Pancreas (tissue), 10 donors: ENCODE results near the gene LYRM2. TPM values are rescaled to one million over a fixed set of nuclear protein-coding genes. Genes with fewer than 3 reads are reported as not detected.

Experiments
- ATAC-seq, 4 donors: fragments of 200-7000 bp; cut with Tn5 transposase; one replicate each; pipeline versions ENCODE4 v1.8.0 to v1.9.1; 2020; ENCODE audit warnings: mild to moderate bottlenecking in 4 of 4, moderate library complexity in 4 of 4
- DNase-seq, 6 donors: peaks; one replicate each; pipeline ENCODE4 v3.0.0-alpha.2; 2020
- FAIRE-seq: peaks from 2 replicates; lab custom pipeline; 2012; peaks lifted over from hg19 to GRCh38; lab: Jason Lieb, UNC
- H3K27ac ChIP-seq, 4 donors: fragments of 200-600 bp; sonication (generic); 1 replicate in 3 of 4; 2 replicates in 1 of 4; pipeline versions ENCODE4 v1.5.0 to v1.8.0; 2020
- H3K27me3 ChIP-seq, 4 donors: fragments of 200-600 bp; one replicate each; pipeline ENCODE4 v1.8.0; 2021
- H3K36me3 ChIP-seq, 3 donors: fragments of 200-600 bp; sonication (generic) in 1 of 3; one replicate each; pipeline versions ENCODE4 v1.5.0 to v1.8.0; 2020 to 2021
- H3K4me1 ChIP-seq, 3 donors: fragments of 200-600 bp; one replicate each; pipeline ENCODE4 v1.8.0; 2021
- H3K4me3 ChIP-seq, 4 donors: fragments of 200-600 bp; sonication (generic) in 2 of 4; one replicate each; pipeline versions ENCODE4 v1.5.0 to v1.8.0; 2020 to 2021
- H3K9me3 ChIP-seq, 4 donors: fragments of 200-600 bp; one replicate each; pipeline ENCODE4 v1.8.0; 2021
- WGBS, 2 donors: extraction: QIAGEN DNeasy Blood & Tissue Kit; methylation state at CpG; one replicate each; pipeline ENCODE4 v1.1.7; 2013; 5-methylcytosine and 5-hydroxymethylcytosine counted together
- intact Hi-C, 3 donors: fragments of 100-400 bp; cut with DNase I; formaldehyde crosslinking; loops; one replicate each; pipeline versions ENCODE4 v1.11.1 to v1.14.2; 2022
- polyA plus RNA-seq, 2 donors: library from polyadenylated mRNA; stranded (reverse); fragments of 200-250 nt; gene quantifications; one replicate each; pipeline ENCODE4 v1.2.3, GENCODE V29; 2013
- total RNA-seq, 6 donors: library from RNA; stranded (reverse); fragmentation: NEBNext Ultra II Directional in 4 of 6; extraction: Animal tissue kit (Norgen Biotek cat#: 25700) in 4 of 6; gene quantifications; one replicate each; pipeline versions ENCODE4 v1.2.1 to v1.2.4, GENCODE V29; 2021 to 2023
- TF ChIP-seq, protein P1 (sequence below), 4 donors: fragments of 200-600 bp; sonication (generic) in 3 of 4; IDR thresholded peaks; one replicate each; pipeline versions ENCODE4 v1.5.0 to v1.8.0; 2021; ENCODE audit warnings: antibody characterized with exemption in 4 of 4
- donor health status: healthy with polysubstance abuse.
- donor health status: DM: no; HTN: no; CAD: no; lungs with moderate emphysema.
- donor health status: DM: no; HTN: no; CAD: no.
- donor health status: control.
- donor health status: control.
- donor health status: Bipolar disorder and iron deficiency.
- donor health status: DM: yes; HTN: yes; CAD: no.
- donor health status: DM: no; HTN: no; CAD: no.
- donor health status: DM: no; HTN: no; CAD: no.
- donor health status: DM: yes; HTN: yes; CAD: no.

LYRM2 gene
- total and polyA plus RNA-seq, 8 donors: 6.5 to 17.6 (median 15.7) TPM

DNA sequence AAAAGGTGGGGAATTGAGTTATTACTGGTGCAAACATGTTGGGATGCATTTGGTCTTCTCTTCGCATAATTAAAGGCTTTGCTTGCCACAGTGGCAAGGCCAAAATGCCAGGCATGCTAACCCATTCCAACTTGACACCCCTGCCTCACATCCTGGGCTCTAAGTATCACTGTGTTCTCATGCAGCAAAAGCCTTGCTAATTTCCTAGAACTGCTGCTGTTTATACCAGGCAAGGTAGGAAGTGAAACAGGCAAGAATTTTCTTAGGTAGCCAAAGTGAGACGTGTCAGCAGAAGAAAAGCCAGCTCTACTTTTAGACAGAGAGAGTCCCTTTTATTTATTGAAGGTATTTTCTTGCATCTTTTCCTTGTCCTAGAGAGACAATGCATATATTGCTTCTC lies 41.2 kb downstream of the LYRM2 start:
- Histone ChIP-seq H3K36me3 (no peaks in the 10 kb centered on the region), H3K4me3 (no peak overlapping the region), H3K27ac (no peak overlapping the region), H3K4me1 (no peaks in the 10 kb centered on the region), H3K27me3 (no peaks in the 10 kb centered on the region), H3K9me3 (no peaks in the 10 kb centered on the region)
- WGBS, 2 donors: 48 to 64% methylated on average over 2 of the region's 2 CpGs
- TF ChIP-seq, protein P1, sequence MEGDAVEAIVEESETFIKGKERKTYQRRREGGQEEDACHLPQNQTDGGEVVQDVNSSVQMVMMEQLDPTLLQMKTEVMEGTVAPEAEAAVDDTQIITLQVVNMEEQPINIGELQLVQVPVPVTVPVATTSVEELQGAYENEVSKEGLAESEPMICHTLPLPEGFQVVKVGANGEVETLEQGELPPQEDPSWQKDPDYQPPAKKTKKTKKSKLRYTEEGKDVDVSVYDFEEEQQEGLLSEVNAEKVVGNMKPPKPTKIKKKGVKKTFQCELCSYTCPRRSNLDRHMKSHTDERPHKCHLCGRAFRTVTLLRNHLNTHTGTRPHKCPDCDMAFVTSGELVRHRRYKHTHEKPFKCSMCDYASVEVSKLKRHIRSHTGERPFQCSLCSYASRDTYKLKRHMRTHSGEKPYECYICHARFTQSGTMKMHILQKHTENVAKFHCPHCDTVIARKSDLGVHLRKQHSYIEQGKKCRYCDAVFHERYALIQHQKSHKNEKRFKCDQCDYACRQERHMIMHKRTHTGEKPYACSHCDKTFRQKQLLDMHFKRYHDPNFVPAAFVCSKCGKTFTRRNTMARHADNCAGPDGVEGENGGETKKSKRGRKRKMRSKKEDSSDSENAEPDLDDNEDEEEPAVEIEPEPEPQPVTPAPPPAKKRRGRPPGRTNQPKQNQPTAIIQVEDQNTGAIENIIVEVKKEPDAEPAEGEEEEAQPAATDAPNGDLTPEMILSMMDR (IDR thresholded peaks at IDR 0.05): no peak
- intact Hi-C loops: no loop called here
- DNase-seq: no peak
- ATAC-seq: no peak
- FAIRE-seq: no peak

DNA sequence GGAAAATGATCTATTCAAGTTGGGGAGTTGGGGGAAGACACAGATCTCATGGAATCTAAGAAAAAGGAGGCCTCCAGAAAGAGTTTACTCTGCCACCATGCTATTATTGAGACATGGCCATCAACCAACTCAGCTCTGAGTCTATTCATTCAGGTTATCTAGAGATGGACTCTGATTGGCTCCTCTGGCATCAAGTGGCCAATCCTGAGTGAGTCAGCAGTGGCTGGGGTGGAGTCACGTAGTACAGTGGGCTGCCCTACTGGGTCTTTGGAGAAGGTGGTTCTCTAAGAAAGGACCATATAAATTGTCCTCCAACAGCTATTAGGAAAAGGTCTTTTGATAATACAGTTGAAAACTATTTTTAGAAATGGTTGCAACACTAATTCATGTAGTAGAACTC lies 42.1 kb downstream of the LYRM2 start:
- ATAC-seq (no peak), FAIRE-seq (no peak), DNase-seq (no peak)
- no peaks in the 10 kb centered on the region for H3K4me1 ChIP-seq
- H3K4me3 ChIP-seq: no peak overlapping the region
- TF ChIP-seq, protein P1 (IDR thresholded peaks at IDR 0.05): no peak
- no peak overlapping the region for H3K27ac ChIP-seq
- intact Hi-C loops: no loop called here
- no peaks in the 10 kb centered on the region for H3K27me3 ChIP-seq
- H3K36me3 ChIP-seq: no peaks in the 10 kb centered on the region
- H3K9me3 ChIP-seq: no peaks in the 10 kb centered on the region
- WGBS, 2 donors: 95 to 96% methylated on average over 1 of the region's 1 CpG

DNA sequence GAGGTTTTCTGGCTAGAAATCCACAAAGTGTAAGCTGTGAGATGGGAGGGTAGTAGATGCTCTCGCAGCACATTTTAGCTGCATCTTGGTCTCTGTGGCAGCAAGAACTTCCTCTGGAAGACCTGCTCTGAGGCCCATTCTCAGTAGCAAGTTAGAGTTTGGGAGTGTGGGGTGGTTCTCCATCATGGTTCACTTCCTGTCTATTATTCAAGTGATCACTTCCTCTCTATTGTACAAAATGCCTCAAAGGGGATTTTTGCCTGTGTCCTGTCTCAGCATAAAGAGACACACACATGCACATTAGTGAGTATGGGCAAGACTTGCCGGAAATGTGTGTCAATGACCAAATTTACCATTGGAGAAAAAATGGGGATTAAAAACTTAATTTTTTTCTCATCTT lies 42.5 kb downstream of the LYRM2 start:
- no peak for ATAC-seq

DNA sequence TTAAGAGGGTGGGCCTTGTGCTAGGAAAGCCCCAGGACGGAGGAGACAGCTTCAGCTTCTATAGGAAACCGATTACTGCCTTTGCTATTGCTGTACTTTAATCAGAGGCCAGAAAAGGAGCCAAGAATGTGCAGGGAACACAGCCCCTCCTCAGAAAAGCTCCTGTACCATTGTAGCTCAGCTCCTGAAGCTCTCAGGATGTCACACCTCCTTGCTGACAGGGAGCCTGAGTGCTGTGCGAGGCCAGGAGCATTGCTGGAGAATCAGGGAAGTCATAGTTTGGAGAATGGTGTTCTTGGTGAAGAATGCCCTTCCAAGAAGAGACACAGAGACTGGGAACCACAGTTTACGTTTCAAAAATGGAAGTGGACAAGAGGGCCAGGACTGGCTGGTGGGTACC lies 46.8 kb downstream of the LYRM2 start:
- no peaks in the 10 kb centered on the region for H3K4me1 ChIP-seq
- intact Hi-C loops: no loop called here
- FAIRE-seq: no peak
- H3K36me3 ChIP-seq: no peaks in the 10 kb centered on the region
- H3K9me3 ChIP-seq: no peaks in the 10 kb centered on the region
- H3K27me3 ChIP-seq: no peaks in the 10 kb centered on the region
- no peak overlapping the region for H3K27ac ChIP-seq
- no peak overlapping the region for H3K4me3 ChIP-seq
- 91 to 95% methylated on average over 4 of the region's 4 CpGs for WGBS, 2 donors
- ATAC-seq: no peak
- TF ChIP-seq, protein P1 (IDR thresholded peaks at IDR 0.05): no peak
- DNase-seq: no peak

More for the DNA sequence above, 42.5 kb downstream of the LYRM2 start:
- DNase-seq (no peak), FAIRE-seq (no peak)
- Histone ChIP-seq H3K4me1 (no peaks in the 10 kb centered on the region), H3K27ac (no peak overlapping the region), H3K27me3 (no peaks in the 10 kb centered on the region), H3K36me3 (no peaks in the 10 kb centered on the region), H3K4me3 (no peak overlapping the region), H3K9me3 (no peaks in the 10 kb centered on the region)
- TF ChIP-seq, protein P1 (IDR thresholded peaks at IDR 0.05): no peak
- 85 to 91% methylated on average over 2 of the region's 2 CpGs for WGBS, 2 donors
- intact Hi-C loops: no loop called here

DNA sequence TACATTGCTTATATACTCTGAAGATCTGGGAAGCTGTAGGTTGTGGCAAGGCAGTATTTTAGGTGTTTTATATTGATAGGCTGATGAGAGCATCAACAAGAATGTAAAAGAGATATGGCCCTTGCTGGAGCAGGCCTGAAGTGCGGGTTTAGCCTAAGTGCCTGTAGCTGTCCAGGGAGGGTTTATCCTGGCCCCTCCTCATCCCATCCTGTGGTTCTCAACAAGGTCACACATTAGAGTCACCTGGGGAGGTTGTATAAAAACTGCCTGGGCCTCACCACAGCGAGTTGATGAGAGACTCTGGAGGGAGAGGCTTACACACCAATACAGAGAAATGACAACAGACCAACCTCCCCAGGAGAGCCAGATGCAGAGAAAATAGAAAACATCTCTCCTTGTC lies 48.4 kb downstream of the LYRM2 start:
- no peak overlapping the region for H3K4me3 ChIP-seq
- intact Hi-C loops: no loop called here
- no peaks in the 10 kb centered on the region for H3K27me3 ChIP-seq
- DNase-seq (no peak), ATAC-seq (no peak), FAIRE-seq (no peak)
- H3K4me1 ChIP-seq: no peaks in the 10 kb centered on the region
- no peaks in the 10 kb centered on the region for H3K36me3 ChIP-seq
- 66 to 75% methylated on average over 2 of the region's 2 CpGs for WGBS, 2 donors
- no peak overlapping the region for H3K27ac ChIP-seq
- H3K9me3 ChIP-seq: no peaks in the 10 kb centered on the region
- TF ChIP-seq, protein P1 (IDR thresholded peaks at IDR 0.05): no peak
